GM21423 (cell line): ENCODE data around the gene ZDHHC13.

ENCODE experiments used
- ATAC-seq: cut with Tn5 transposase; IDR thresholded peaks from one replicate; pipeline ENCODE4 v1.9.1; 2021; ENCODE audit warnings: mild to moderate bottlenecking, moderate library complexity; ENCODE audit not compliant: unreplicated experiment

The ZDHHC13 gene

DNA sequence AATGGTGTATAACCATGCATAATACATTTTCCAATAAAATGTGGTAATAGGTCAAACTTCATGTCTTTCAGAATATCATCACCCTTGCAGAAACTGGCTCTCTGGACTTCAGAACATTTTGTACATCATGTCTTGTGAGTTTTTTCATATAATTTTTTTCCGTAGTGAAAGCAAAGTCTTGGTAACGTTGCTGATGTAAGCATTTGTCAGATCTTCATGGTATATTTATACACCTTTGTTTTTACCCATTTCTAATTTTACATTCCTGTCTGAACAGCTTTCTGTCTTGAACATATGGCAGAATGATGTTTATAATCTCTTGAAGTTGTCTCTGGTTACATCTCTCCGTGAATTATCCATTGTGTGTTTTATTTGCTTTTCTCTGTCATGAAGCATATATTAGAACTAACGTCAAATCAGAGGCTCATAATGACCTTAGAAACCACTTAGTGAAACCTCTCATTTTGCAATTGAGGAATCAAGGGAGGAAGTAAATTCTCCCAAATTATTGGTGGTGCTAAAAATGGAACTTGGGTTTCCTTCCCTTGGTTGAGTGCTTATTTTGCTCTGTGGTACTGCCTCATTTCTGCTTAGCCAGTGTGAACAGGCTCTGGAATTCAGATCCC is 47.4 kb downstream of the ZDHHC13 start:
- no peak for ATAC-seq

DNA sequence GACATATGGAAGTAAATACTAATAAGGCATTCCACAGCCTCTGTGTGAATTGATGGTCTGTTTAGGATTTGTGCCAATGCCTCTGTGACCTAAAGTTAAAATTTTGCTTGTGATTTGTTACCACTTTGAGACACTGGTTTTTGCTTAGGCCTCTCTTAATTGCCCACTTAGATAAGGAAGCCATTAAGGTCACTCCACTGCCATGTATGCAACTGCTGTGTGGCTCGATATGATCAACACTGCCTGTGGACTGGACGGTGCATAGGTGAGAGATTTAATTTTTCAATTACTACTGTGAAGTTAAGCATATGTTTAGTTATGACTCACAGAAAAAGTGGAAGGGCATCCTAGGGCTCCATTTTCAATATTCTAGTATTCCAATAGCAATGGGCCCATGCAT is 47.9 kb downstream of the ZDHHC13 start:
- ATAC-seq: no peak

DNA sequence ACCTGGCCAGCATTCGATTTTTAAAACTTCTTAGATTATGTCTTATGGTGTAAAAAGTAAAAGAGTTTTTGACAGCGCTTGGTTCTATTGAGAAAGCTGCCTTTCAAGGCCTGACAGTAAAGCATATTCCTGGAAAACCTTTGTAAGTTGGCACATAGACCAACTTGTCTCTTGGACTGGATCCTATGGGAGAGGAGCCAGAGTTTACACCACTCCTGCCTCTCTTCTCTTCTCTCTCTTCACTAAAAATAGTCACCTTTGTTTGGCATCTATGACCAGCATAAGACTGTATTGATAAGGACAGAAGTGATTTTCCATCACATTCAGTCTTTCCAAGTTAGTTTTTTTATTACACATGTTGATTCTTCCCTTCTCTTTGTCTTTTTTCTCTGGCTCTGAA is 51.1 kb downstream of the ZDHHC13 start:
- no peak for ATAC-seq

DNA sequence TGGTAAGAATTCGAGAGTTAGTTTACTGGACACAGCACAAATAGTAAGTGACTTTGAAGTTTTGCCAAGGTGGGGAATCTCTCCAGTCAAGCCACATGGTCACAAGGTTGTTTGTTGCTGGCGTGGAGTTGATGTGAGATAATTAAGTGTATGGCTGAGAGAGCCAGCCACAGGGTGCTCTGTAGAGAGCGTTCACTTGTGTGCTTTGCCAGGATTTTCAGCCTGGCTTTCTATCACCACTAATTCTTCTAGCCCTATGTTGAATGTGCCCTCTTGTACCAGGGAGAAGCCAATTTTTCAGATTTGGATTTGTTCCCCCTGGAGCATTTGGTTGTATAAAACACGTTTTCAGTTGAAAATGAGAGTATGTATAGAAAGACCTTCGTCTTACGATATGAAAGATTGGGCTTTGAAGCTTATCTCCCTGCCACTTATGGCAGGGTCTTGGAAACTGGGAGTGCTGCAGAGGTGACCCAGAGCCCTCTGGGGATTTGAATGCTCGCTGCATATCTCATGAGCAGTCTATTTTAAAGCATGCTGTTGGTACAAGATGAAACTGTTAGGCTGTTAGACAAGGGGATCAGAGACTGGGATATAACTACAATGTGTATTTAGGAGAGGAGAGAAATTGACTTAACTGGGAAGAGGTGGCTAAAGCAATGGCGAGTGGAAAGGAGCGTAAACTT is 56.2 kb downstream of the ZDHHC13 start:
- ATAC-seq: no peak

DNA sequence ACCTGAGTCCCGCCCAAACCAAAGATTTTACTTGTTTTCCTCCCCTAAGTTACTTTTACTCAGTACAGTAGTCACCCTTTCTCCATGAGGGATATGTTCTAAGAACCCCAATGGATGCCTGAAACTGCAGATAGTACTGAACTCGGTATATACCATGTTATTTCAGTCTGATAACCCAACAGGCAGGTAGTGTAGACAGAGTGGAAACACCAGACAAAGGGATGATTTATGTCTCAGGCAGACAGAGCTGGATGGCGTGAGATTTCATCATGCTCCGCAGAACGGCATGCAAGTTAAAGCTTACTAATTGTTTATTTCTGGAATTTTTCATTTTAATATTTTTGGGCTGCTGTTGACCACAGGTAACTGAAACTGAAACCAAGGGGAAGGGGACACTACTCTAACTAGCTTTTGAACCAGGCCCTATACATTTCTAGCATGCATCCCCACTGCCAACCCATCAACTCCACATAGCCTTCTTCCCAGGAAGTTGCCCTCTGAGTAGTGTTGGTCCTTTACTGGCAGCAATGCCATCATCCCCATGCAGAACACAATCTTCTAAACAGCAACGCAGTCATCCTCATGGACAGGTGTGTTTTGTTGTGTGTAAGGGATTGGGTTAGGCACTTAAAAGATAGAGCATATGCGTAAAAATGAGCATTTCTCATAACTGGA is 57.1 kb downstream of the ZDHHC13 start:
- ATAC-seq: no peak

DNA sequence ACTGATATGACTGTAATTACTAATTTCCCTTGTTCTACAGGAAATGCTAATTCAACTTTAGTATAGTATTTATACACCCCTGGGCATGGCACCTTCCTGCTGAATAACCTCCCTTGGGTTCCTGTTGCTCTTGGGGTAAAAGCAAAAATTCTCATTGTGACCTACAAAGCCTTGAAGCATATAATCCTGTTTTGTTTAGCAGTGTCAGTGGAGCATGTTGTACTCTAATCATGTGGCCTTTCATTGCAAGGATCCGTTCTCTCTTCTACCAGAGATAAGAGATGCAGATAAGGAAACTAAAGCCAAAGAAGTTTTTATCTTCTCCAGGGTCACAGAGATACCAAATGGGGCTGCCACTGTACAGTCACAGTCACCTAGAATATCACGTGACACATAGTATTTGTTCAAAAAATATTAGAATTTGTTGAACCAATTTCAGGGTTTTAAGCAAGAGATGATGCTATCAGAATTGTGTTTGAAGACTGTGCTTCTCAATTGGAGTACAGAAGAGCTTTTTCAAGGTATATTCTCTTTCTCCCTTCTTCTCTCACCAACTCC is 59.7 kb downstream of the ZDHHC13 start:
- no peak for ATAC-seq

DNA sequence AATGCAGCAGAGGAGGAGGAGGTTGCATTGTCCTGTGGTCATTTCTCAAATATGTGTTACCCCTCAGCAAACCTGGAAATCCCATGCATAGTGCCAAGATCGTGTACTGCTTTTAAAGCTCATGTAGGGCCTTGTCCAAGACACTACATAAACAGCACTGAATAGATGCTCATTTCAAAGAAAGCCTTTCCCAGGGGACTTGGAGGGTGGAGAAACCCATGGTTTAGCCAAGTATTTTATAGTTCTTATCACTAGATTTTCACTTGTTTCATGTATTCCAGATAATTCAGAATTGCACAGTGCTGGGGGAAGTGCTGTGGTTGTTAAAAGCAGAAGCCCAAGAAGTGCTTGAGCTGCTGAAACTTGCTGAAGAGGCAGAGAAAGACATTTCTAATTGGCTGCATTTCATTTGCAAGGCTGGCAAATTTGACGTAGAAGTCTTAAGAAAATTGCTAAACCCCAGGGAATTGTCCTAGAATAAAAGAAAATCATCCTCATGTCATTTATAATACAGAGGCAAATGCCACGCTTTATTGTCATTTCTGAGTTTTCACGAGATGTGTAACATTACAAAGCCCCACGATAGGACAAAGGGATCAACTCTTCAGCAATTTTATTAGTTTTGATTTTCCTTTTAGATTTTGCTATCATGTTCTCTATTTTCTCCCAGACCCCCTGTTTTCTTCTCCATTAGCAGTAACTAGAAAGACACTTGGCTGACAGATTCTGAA is 64.7 kb downstream of the ZDHHC13 start:
- no peak for ATAC-seq

DNA sequence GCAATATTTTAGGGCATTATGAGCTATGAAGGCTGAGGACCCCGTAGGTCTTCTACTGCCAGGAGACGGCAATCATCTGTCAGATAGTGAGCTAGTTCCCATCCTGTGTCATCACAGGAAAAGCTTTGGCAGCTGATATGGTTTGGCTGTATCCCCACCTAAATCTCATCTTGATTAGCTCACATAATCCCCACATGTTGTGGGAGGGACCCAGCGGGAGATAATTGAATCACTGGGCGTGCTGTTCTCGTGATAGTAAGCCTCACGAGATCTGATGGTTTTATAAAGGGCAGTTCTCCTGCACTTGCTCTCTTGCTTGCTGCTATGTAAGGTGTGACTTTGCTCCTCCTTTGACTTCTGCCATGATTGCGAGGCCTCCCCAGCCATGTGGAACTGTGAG is 66.7 kb downstream of the ZDHHC13 start:
- no peak for ATAC-seq

DNA sequence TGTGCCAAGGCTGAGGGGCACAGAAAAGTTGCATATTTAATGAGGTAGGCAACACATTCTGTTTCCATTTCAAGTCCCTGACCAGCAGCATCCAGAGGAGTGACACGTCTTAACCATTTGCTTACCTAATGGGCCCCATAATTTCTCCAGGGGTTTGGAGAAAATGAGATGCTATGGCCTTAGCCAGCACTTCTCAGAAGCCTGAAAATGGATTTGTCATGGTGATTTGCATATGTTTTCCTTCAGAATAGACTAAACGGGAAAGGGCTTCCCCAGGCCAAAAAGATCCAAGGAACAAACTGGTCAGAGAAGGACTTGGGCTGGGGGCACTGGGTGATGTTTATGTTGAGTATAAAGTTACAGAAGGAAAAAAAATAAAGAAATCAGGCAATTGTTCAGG is 68.1 kb downstream of the ZDHHC13 start:
- no peak for ATAC-seq

DNA sequence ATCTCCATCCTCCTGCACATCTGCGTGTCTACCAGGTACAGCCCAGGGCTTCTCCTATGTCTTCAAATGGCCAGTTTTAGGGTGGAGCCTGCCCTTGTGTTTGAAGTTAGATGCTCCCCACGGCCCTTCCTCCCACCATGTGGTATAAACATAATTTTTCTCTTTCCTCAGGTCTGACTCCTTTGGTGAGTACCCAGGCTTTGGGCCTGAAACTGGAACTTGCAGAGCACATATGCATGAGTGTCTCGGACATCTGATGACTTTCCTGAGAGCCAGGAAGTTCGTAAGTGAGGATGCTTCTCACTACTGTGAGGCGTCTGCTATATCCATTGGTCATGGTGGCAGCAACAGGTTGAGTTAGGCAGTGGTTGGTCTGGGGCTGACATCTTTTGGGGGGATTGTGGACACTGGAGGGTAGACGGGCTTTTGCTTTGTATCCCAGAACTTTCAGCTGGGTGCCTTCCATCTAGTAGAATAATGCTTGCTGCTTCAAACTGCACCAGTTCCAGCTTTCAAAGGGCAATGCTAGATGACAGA is 68.6 kb downstream of the ZDHHC13 start:
- no peak for ATAC-seq

DNA sequence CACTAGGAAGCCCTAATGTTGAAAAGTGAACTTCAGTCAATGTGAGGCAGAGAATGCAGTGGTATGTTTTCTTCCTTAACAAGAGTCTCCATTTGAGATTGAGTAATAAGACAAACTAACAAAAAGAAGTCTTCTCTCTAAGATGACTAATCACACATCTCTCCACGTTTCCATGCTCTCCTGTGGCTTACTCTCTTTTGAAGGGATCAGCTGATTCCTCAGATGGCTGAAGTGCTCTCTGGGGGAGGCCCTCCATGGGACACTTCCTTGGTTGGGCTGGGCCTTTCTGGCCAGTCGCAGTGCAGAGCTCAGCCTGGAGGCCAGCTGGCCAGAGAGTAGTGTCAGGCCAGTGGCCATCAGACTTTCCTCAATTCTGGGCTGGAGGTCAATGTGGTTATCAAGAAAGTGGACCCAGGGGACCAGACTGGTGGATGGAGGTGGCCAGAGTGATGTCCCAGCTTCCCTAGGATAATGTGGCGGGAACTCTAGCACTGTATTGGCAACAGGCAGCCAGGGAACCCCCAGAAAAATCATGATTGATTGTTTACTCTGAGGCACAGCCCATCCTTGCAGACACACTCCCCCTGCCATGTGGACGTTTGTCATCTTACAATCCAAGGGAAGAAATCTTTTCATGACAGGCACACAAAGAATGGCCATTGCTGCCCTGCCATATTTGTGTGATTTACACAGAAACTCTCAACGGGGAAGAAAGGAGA is 70.3 kb downstream of the ZDHHC13 start:
- ATAC-seq: no peak

DNA sequence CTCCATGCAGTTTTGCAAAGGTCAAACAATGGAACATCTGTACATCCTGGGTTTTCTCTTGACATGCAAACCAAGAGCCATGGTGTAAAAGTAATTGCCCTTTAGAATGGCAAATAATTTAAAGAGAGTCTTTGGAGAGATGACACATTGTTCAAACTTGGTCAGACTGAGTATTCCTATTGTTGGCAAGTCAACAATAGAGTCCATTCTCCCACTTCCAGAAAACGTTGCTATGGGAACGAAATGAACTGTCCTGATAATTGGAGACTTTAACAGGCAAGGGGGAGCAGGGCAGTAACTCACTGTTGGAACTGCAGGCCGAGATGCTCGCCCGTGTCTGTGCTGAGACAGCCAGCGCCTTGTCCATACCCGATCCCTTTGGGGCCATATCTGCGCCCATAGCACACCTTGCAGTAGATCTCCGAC is 70.9 kb downstream of the ZDHHC13 start:
- no peak for ATAC-seq

DNA sequence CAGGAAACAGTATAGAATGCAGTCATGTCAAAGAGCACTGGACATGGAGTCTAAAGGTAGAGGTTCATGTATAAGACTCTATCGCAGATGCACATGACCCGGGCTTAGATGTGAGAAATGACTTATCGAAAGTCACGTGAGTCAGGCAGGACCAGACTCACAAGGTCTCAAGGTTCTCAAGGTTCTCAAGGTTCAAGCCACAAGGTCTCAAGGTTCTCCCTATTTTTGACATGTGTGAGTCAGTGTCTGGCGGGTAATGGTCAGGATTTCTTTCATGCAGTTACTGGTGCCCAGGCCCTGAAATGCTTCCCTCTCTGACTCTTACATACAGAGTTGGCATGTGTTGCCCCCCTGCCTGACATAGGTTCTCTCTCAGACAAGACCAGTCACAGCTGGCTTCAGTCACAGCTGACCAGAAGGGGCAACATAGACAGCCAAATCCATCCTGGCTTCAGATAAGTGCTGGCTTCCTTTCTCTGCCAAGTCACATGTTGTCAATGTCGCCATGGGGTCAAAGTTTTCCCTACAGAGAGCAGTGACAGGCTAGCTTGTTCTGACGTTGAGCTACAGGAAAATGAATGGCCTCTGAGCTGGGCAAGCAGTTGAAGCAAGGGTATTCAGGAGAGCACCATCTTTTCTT is 74.7 kb downstream of the ZDHHC13 start:
- ATAC-seq: no peak

DNA sequence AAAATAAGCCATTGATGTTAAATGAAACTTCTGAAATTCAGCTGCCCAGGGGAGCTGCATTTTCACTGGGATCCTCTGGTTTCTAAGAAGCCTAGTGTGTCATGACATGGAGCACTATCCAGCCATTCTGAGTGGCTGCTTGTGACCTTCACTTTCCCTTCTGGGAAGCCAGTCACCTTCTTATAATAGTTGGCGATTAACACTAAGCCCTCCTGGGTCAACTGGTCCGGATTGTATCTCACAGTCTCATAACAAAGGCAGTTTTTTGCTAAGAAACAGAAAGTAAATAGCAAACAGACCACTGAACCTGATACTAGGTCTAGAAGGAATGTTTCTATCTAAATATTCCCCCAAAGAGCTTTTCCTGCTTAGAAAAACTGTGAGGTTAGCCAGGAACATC is 76.9 kb downstream of the ZDHHC13 start:
- no peak for ATAC-seq

DNA sequence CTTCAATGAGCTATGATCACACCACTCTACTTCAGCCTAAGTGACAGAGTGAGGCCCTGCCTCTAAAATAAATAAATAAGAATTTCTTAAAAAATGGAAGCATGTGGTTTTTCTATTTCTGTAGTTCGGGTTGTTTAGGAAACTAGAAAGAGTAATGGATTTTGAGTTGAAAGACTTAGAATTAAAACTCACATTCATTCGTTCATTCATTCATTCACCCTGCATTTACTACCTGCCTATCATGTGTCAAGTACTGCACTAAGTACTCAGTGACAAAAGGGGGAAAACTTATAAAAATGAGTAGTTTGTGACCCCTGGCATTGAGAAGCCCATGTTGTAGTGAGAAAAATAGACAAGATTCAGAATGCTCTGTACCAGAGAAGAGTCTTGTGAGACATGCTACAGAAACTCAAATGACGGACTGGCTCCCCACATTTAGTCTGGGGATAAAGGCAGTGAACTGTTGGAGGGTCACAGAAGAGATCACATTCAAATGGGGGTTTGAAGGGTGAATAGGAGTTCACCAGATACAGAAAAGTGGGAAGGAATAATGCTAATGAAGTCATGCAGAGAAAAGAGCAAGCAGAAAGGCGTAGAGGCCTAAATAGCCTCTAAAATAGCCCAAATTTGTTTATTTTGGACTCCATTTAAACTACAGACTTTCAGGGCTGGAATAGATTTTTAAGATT is 77.8 kb downstream of the ZDHHC13 start:
- no peak for ATAC-seq

DNA sequence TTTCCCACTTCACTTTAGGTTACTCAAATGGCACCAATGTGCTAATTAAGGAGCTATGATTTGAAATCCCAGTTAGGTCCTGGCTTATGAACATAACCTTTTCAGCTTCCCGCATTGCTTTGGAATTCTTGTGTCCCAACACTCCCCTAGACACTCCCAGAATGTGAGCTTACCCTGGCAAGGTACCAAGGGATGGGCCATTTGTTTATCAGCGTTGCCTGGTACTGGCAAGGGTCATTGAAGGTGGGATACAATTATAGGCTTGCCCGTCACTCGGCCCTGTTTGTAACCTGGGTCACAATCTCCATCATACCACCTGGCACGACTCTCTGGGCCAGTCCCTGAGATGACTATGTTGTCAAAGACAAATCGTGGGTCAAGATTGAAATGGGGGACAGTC is 79.5 kb downstream of the ZDHHC13 start:
- no peak for ATAC-seq

DNA sequence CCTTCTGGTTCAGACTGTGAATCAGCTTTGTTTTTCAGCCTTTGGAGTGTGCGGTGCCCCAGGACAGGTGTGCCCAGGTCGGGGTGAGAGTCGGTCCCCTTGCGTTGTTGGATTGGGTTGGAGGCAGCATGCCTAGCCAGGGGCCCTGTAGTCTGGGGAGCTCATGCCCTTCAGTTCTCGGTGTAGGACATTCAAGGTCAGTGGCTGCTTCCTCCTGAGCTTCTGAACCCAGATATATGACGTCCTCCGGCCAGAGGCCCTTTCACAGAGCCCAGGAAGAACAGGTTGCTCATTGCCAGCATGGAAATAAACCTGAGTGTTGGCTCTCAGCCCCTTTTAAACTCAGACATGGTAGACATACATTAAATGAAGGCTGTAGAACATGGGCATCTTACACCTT is 82.1 kb downstream of the ZDHHC13 start:
- no peak for ATAC-seq

DNA sequence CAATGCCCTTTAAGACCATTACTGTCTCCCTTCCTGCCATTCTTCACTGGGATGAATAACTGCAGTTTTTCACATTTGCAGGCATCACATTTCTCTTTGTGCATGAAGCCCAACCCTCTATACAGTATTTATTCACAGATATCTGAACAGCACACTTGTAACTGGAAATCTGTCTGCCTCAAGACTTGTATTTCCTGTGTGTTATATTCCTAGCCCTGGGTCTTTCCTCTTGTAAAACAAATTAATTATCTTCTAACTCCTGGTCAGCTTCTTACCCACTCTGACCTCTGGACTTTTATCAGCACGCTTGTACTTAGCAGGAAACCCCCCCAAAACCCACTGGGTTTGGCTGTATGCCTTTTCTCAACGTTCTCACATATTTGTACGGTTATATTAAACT is 82.8 kb downstream of the ZDHHC13 start:
- ATAC-seq: no peak

DNA sequence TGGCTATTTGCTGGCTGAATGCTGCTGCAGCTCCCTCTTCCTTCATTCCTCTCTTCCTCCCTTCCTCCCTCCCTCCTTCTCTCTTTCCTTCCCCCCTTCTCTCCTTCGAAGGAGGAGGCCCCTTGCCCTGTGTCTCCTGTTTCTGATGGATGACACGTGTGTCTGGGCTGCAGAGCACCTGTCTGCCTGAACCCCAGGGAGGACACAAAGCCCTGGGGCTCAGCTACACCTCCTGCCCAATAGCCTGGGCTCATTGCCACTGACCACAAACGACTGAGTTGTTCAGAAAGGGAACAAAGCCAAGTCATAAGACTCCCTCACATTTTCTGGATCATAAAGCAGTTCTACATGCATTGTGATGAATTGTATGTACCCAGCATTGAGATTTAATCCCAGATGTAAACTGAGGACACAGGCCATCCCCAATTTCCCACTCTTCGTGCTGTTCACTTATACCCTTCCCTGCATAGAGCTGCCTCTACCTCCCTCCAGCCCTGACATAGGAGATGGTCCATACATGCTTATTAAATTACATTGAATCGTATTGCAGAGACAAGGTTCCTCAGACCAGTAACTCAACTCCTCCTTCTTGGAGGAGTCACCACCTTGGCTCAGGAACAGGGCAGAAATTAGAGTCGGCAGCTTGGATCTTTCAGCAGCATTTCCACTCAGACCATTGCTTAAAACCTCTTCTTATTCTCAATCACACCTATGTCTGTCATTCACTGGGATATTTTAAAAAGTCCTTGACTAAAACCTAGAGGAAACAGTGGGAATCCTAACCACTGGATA is 83.6 kb downstream of the ZDHHC13 start:
- no peak for ATAC-seq
